ENCODE data around the gene CMBL.
A peak's percentile ranks its signal among the peaks of the same experiment; 100 is the strongest.
"Not testable (repeated sequence)": the region's sequence is repeated elsewhere in the genome, so short reads cannot be mapped to it uniquely, and the experiment has no call there.

The CMBL gene

GRCh38 chr5:10283927-10284635 is 23.6 kb downstream of the CMBL start:
- DNase-seq, result peak; percentile 80

- DNase-seq, result no peak
Measured at GRCh38 chr5:10279925-10280720, 27.6 kb downstream of the CMBL start.

- DNase-seq, result no peak
Measured at GRCh38 chr5:10279328-10279727, 28.4 kb downstream of the CMBL start.

- no peak for DNase-seq
Measured at GRCh38 chr5:10278658-10279279, 28.9 kb downstream of the CMBL start.

GRCh38 chr5:10277773-10278630 is 29.7 kb downstream of the CMBL start:
- no peak for DNase-seq

- DNase-seq, result no peak
Measured at GRCh38 chr5:10276691-10277090, 31.0 kb downstream of the CMBL start.

- no peak for DNase-seq
Measured at GRCh38 chr5:10275991-10276390, 31.7 kb downstream of the CMBL start.

- DNase-seq, result no peak
Measured at GRCh38 chr5:10275460-10275859, 32.2 kb downstream of the CMBL start.

- DNase-seq, result not testable (repeated sequence)
Measured at GRCh38 chr5:10272875-10273209, 34.9 kb downstream of the CMBL start.

GRCh38 chr5:10272053-10272874 is 35.4 kb downstream of the CMBL start:
- no peak for DNase-seq

- no peak for DNase-seq
Measured at GRCh38 chr5:10268100-10268499, 39.6 kb downstream of the CMBL start.

GRCh38 chr5:10266839-10267238 is 40.9 kb downstream of the CMBL start:
- no peak for DNase-seq

GRCh38 chr5:10266137-10266536 is 41.6 kb downstream of the CMBL start:
- no peak for DNase-seq

- DNase-seq, result no peak
Measured at GRCh38 chr5:10265245-10266109, 42.2 kb downstream of the CMBL start.

GRCh38 chr5:10264604-10265003 is 43.1 kb downstream of the CMBL start:
- DNase-seq, result no peak

GRCh38 chr5:10262995-10263394 is 44.7 kb downstream of the CMBL start:
- DNase-seq, result no peak

GRCh38 chr5:10262121-10262774 is 45.5 kb downstream of the CMBL start:
- no peak for DNase-seq

GRCh38 chr5:10261065-10261464 is 46.6 kb downstream of the CMBL start:
- no peak for DNase-seq

- DNase-seq, result no peak
Measured at GRCh38 chr5:10259899-10260298, 47.8 kb downstream of the CMBL start.

- no peak for DNase-seq
Measured at GRCh38 chr5:10257870-10258269, 49.8 kb downstream of the CMBL start.

- no peak for DNase-seq
Measured at GRCh38 chr5:10254686-10255085, 53.0 kb downstream of the CMBL start.
